Natural killer cell (primary cell): Measurements from ENCODE around the gene GSAP. TPM values are rescaled to one million over a fixed set of nuclear protein-coding genes. Genes with fewer than 3 reads are reported as not detected.
A peak's percentile ranks its signal among the peaks of the same experiment; 100 is the strongest.

Experiments used
- ATAC-seq, 3 donors: fragments of 150-1000 bp in 2 of 3; fragments of 200-7000 bp in 1 of 3; cut with Tn5 transposase; 1 replicate in 1 of 3; 2 replicates in 2 of 3; pipeline ENCODE4 v1.10.0; 2021; ENCODE audit warnings: mild to moderate bottlenecking in 2 of 3, moderate library complexity in 2 of 3
- DNase-seq, 2 donors: peaks; one replicate each; pipeline versions ENCODE4 v3.0.0 to v3.0.0-alpha.2; 2013 to 2021; ENCODE audit warnings: mixed read lengths in 1 of 2
- H3K27ac ChIP-seq: one replicate; pipeline ENCODE4 v1.5.1; 2013; ENCODE audit warnings: mild to moderate bottlenecking, low read length
- H3K27me3 ChIP-seq: one replicate; pipeline ENCODE4 v1.6.1; 2013; ENCODE audit warnings: low read length; ENCODE audit not compliant: control insufficient read depth, insufficient read depth
- H3K36me3 ChIP-seq: one replicate; pipeline ENCODE4 v1.6.1; 2013; ENCODE audit warnings: low read length; ENCODE audit not compliant: control insufficient read depth, insufficient read depth
- H3K4me1 ChIP-seq: one replicate; pipeline ENCODE4 v1.6.1; 2013; ENCODE audit warnings: low read length; ENCODE audit not compliant: control insufficient read depth, insufficient read depth
- H3K4me3 ChIP-seq: one replicate; pipeline ENCODE4 v1.5.1; 2013; ENCODE audit warnings: low read length
- H3K9me3 ChIP-seq: one replicate; pipeline ENCODE4 v1.6.1; 2013; ENCODE audit warnings: low read length; ENCODE audit not compliant: control insufficient read depth, insufficient read depth
- H3K27ac Mint-ChIP-seq, 2 donors: one replicate each; pipeline ENCODE4 v1.8.0; 2022; ENCODE audit warnings: mild to moderate bottlenecking in 2 of 2, mixed read lengths in 2 of 2, moderate library complexity in 1 of 2
- H3K27me3 Mint-ChIP-seq, 2 donors: one replicate each; pipeline ENCODE4 v1.8.0; 2022; ENCODE audit warnings: low read depth in 2 of 2, mixed read lengths in 2 of 2
- H3K36me3 Mint-ChIP-seq: one replicate; pipeline ENCODE4 v1.8.0; 2022; ENCODE audit warnings: mixed read lengths
- H3K4me1 Mint-ChIP-seq, 2 donors: one replicate each; pipeline ENCODE4 v1.8.0; 2022; ENCODE audit warnings: mixed read lengths in 2 of 2
- H3K4me3 Mint-ChIP-seq: one replicate; pipeline ENCODE4 v1.8.0; 2022; ENCODE audit warnings: mild to moderate bottlenecking, moderate library complexity, mixed read lengths
- H3K9me3 Mint-ChIP-seq, 2 donors: one replicate each; pipeline ENCODE4 v1.8.0; 2022; ENCODE audit warnings: mixed read lengths in 2 of 2
- CTCF ChIP-seq: fragments of 200-600 bp; IDR thresholded peaks from one replicate; pipeline ENCODE4 v1.8.0; 2022; ENCODE audit warnings: antibody characterized with exemption
- WGBS: methylation state at CpG from one replicate; pipeline ENCODE4 v1.1.7; 2013; ENCODE audit warnings: missing lambda C conversion rate; ENCODE audit not compliant: insufficient coverage; 5-methylcytosine and 5-hydroxymethylcytosine counted together
- intact Hi-C: fragments of 100-400 bp; cut with micrococcal nuclease; formaldehyde crosslinking; loops from one replicate; pipeline ENCODE4 v1.14.2; 2022
- total RNA-seq, 4 donors: library from RNA; stranded (reverse); fragments of 120-200 nt in 1 of 4; gene quantifications; one replicate each; pipeline versions ENCODE4 v1.2.3 to v1.2.4, GENCODE V29; 2013 to 2022

Gene GSAP
- total RNA-seq, 3 donors from 2014 or later (not counting 1 experiment from before 2014, with no cell fraction given), result 202 to 302 (median 301) TPM

GRCh38 chr7:77388055-77388641 is 28.0 kb downstream of the GSAP start:
- H3K4me3 ChIP-seq, result no peak overlapping the region
- no peak for ATAC-seq
- 93% methylated on average over 5 of the region's 5 CpGs for WGBS
- H3K27me3 Mint-ChIP-seq, result no peaks in the 10 kb centered on the region
- no peaks in the 10 kb centered on the region for H3K27me3 ChIP-seq
- no peak overlapping the region for H3K4me3 Mint-ChIP-seq
- no peaks in the 10 kb centered on the region for H3K9me3 Mint-ChIP-seq
- H3K4me1 Mint-ChIP-seq, result peaks cover 41 to 42% of the 10 kb centered on the region in 2 donors
- H3K27ac Mint-ChIP-seq, result peak overlapping the region; percentile 26 to 69
- H3K27ac ChIP-seq, result no peak overlapping the region
- no peak for DNase-seq
- peaks cover 33% of the 10 kb centered on the region for H3K36me3 Mint-ChIP-seq
- no peaks in the 10 kb centered on the region for H3K9me3 ChIP-seq
- no peak for TF ChIP-seq CTCF
- H3K4me1 ChIP-seq, result peaks cover 18% of the 10 kb centered on the region
- intact Hi-C loops, result no loop called here
- peaks cover 51% of the 10 kb centered on the region for H3K36me3 ChIP-seq

GRCh38 chr7:77386165-77386822 is 29.9 kb downstream of the GSAP start:
- no peak for TF ChIP-seq CTCF
- Histone ChIP-seq H3K9me3 (no peaks in the 10 kb centered on the region), H3K4me3 (no peak overlapping the region), H3K27ac (no peak overlapping the region), H3K36me3 (peaks cover 61% of the 10 kb centered on the region), H3K4me1 (peaks cover 5% of the 10 kb centered on the region), H3K27me3 (no peaks in the 10 kb centered on the region)
- Mint-ChIP-seq H3K27me3 (no peaks in the 10 kb centered on the region), H3K36me3 (peaks cover 46% of the 10 kb centered on the region), H3K4me1 (peaks cover 40 to 43% of the 10 kb centered on the region in 2 donors), H3K9me3 (no peaks in the 10 kb centered on the region), H3K27ac (no peak overlapping the region), H3K4me3 (no peak overlapping the region)
- 96% methylated on average over 6 of the region's 7 CpGs for WGBS
- intact Hi-C loops, result no loop called here
- DNase-seq, result no peak
- ATAC-seq, result no peak

- Mint-ChIP-seq H3K9me3 (no peaks in the 10 kb centered on the region), H3K4me1 (peaks cover 39 to 43% of the 10 kb centered on the region in 2 donors), H3K36me3 (peaks cover 57% of the 10 kb centered on the region), H3K27ac (peak overlapping the region; percentile 19 to 60), H3K27me3 (no peaks in the 10 kb centered on the region), H3K4me3 (no peak overlapping the region)
- H3K27me3 ChIP-seq, result no peaks in the 10 kb centered on the region
- no peak overlapping the region for H3K4me3 ChIP-seq
- ATAC-seq (no peak), DNase-seq (no peak)
- peaks cover 80% of the 10 kb centered on the region for H3K36me3 ChIP-seq
- intact Hi-C loops, result no loop called here
- TF ChIP-seq CTCF, result no peak
- no peak overlapping the region for H3K27ac ChIP-seq
- 95% methylated on average over 6 of the region's 6 CpGs for WGBS
- no peaks in the 10 kb centered on the region for H3K9me3 ChIP-seq
- H3K4me1 ChIP-seq, result no peaks in the 10 kb centered on the region
These were observed 32.8 kb downstream of the GSAP start for GRCh38 chr7:77383333-77383740.

DNA sequence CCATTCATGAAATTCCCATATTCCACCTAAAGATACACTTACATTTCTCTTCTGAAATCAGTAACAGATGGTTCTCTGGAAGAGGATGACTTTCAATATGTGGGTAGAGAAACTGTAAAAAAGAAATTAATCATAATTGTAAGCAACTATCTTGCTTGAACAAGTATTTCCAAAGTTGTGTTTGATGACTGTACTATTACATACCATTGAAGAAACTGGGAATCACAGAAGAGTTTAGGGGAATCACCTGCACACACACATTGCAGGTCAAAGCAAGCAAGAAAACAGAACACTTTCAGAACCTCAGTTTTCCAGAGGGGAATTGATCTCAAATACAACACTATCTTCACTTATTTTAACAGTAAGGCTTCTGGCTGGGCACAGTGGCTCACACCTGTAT is 33.6 kb downstream of the GSAP start:
- Histone ChIP-seq H3K4me1 (no peaks in the 10 kb centered on the region), H3K36me3 (peaks cover 82% of the 10 kb centered on the region), H3K27me3 (no peaks in the 10 kb centered on the region), H3K4me3 (no peak overlapping the region), H3K27ac (no peak overlapping the region), H3K9me3 (no peaks in the 10 kb centered on the region)
- no peak for TF ChIP-seq CTCF
- Mint-ChIP-seq H3K27me3 (no peaks in the 10 kb centered on the region), H3K4me1 (peaks cover 35 to 37% of the 10 kb centered on the region in 2 donors), H3K9me3 (no peaks in the 10 kb centered on the region), H3K4me3 (no peak overlapping the region), H3K27ac (peak overlapping the region; percentile 8 to 60), H3K36me3 (peaks cover 61% of the 10 kb centered on the region)
- no peak for DNase-seq
- intact Hi-C loops, result no loop called here
- ATAC-seq, result no peak
